GM20431 (cell line): Measurements from ENCODE around the gene PYM1.
"Not testable (repeated sequence)": the region's sequence is repeated elsewhere in the genome, so short reads cannot be mapped to it uniquely, and the experiment has no call there.

Experiments
- in situ Hi-C: fragments of 300-500 bp; cut with MseI, MboI; formaldehyde crosslinking; loops from one replicate; pipeline ENCODE4 v1.15.0; 2020; ENCODE audit warnings: low sequenced_read_pairs; ENCODE audit not compliant: unreplicated experiment

PYM1 gene

GRCh38 chr12:55925371-55925770 lies 2.3 kb downstream of the PYM1 start:
- in situ Hi-C loops = loop anchor here (25.0 kb wide), 1 partner anchor 188 kb away; the partner anchor contains the start of genes CD63 and GDF11

- in situ Hi-C loops = not testable (repeated sequence)
Measured at GRCh38 chr12:55923648-55924047, 4.0 kb downstream of the PYM1 start.

GRCh38 chr12:55922126-55922525 lies 5.6 kb downstream of the PYM1 start:
- in situ Hi-C loops = no loop called here

- in situ Hi-C loops = not testable (repeated sequence)
Measured at GRCh38 chr12:55919032-55919431, 8.7 kb downstream of the PYM1 start.

- in situ Hi-C loops = no loop called here
Measured at GRCh38 chr12:55915482-55915859, 12.2 kb downstream of the PYM1 start.

GRCh38 chr12:55912908-55913307 lies 14.8 kb downstream of the PYM1 start:
- in situ Hi-C loops = no loop called here

- in situ Hi-C loops = no loop called here
Measured at GRCh38 chr12:55909513-55909884, 18.2 kb downstream of the PYM1 start.

GRCh38 chr12:55908726-55909512 lies 18.8 kb downstream of the PYM1 start:
- in situ Hi-C loops = no loop called here

- in situ Hi-C loops = no loop called here
Measured at GRCh38 chr12:55906056-55906455, 21.6 kb downstream of the PYM1 start.

- in situ Hi-C loops = no loop called here
Measured at GRCh38 chr12:55901881-55902490, 25.7 kb downstream of the PYM1 start.

- in situ Hi-C loops = no loop called here
Measured at GRCh38 chr12:55899082-55899481, 28.6 kb downstream of the PYM1 start.

- in situ Hi-C loops = no loop called here
Measured at GRCh38 chr12:55893723-55894122, 34.0 kb downstream of the PYM1 start.

- in situ Hi-C loops = no loop called here
Measured at GRCh38 chr12:55891310-55891709, 36.4 kb downstream of the PYM1 start.

- in situ Hi-C loops = no loop called here
Measured at GRCh38 chr12:55885113-55885512, 42.6 kb downstream of the PYM1 start.

GRCh38 chr12:55877824-55878223 lies 49.9 kb downstream of the PYM1 start:
- in situ Hi-C loops = no loop called here

- in situ Hi-C loops = no loop called here
Measured at GRCh38 chr12:55875704-55876467, 51.8 kb downstream of the PYM1 start.

- in situ Hi-C loops = no loop called here
Measured at GRCh38 chr12:55874443-55874842, 53.3 kb downstream of the PYM1 start.

- in situ Hi-C loops = not testable (repeated sequence)
Measured at GRCh38 chr12:55866454-55867004, 61.2 kb downstream of the PYM1 start.

GRCh38 chr12:55865327-55865726 lies 62.4 kb downstream of the PYM1 start:
- in situ Hi-C loops = no loop called here

GRCh38 chr12:55862931-55863330 lies 64.8 kb downstream of the PYM1 start:
- in situ Hi-C loops = not testable (repeated sequence)

- in situ Hi-C loops = no loop called here
Measured at GRCh38 chr12:55862286-55862685, 65.4 kb downstream of the PYM1 start.
